WTC11 (cell line): ENCODE measurements around the gene SHFL. TPM values are rescaled to one million over a fixed set of nuclear protein-coding genes. Genes with fewer than 3 reads are reported as not detected.

ENCODE experiments used
- ATAC-seq: fragments of 200-7000 bp; cut with Tn5 transposase; 2 replicates; pipeline ENCODE4 v1.10.0; 2021; ENCODE audit warnings: mild to moderate bottlenecking, moderate library complexity
- CTCF ChIA-PET: fragments of 300-600 bp; sonication (Branson Sonifier 250); formaldehyde crosslinking; loops from one replicate; lab custom pipeline; 2021; ENCODE audit warnings: antibody characterized with exemption; lab: Charles Lee
- POLR2A ChIA-PET: fragments of 350-600 bp; sonication (Branson Sonifier 250); formaldehyde crosslinking; loops from one replicate; lab custom pipeline; 2021; ENCODE audit warnings: antibody characterized with exemption; lab: Charles Lee
- DNase-seq: peaks from one replicate; pipeline ENCODE4 v3.0.0; 2021; ENCODE audit warnings: low spot score
- H3K27ac Mint-ChIP-seq: 2 replicates; pipeline ENCODE4 v1.8.0; 2021; ENCODE audit warnings: mixed read lengths
- H3K27me3 Mint-ChIP-seq: 2 replicates; pipeline ENCODE4 v1.8.0; 2021; ENCODE audit warnings: low read depth, mild to moderate bottlenecking, moderate library complexity, mixed read lengths
- H3K36me3 Mint-ChIP-seq: 2 replicates; pipeline ENCODE4 v1.8.0; 2021; ENCODE audit warnings: mixed read lengths
- H3K4me1 Mint-ChIP-seq: 2 replicates; pipeline ENCODE4 v1.8.0; 2022; ENCODE audit warnings: mixed read lengths
- H3K4me3 Mint-ChIP-seq: 2 replicates; pipeline ENCODE4 v1.8.0; 2021; ENCODE audit warnings: mild to moderate bottlenecking, moderate library complexity, mixed read lengths
- H3K9me3 Mint-ChIP-seq: 2 replicates; pipeline ENCODE4 v1.8.0; 2021; ENCODE audit warnings: mixed read lengths
- E2F4 ChIP-seq: sonication (generic); formaldehyde crosslinking; IDR thresholded peaks from 2 replicates; pipeline ENCODE4 v1.8.1; 2022; ENCODE audit warnings: low read depth, mild to moderate bottlenecking, moderate library complexity, missing genetic modification reagents, borderline replicate concordance
- EMX1 ChIP-seq: fragments of 250-450 bp; sonication (Bioruptor Pico); IDR thresholded peaks from 2 replicates; pipeline ENCODE4 v1.8.0; 2021; ENCODE audit warnings: mild to moderate bottlenecking
- FOXP4 ChIP-seq: sonication (generic); formaldehyde crosslinking; IDR thresholded peaks from 2 replicates; pipeline ENCODE4 v1.8.0; 2022; ENCODE audit warnings: mild to moderate bottlenecking, missing genetic modification reagents
- GRHL2 ChIP-seq: fragments of 250-450 bp; sonication (Bioruptor Pico); IDR thresholded peaks from 2 replicates; pipeline ENCODE4 v1.8.0; 2022; ENCODE audit warnings: mild to moderate bottlenecking, moderate library complexity; ENCODE audit not compliant: insufficient replicate concordance, severe bottlenecking
- GTF2I ChIP-seq: fragments of 250-450 bp; sonication (Bioruptor Pico); conservative IDR thresholded peaks from 2 replicates; pipeline ENCODE4 v1.4.0; 2021; ENCODE audit warnings: mild to moderate bottlenecking
- RORB ChIP-seq: fragments of 250-450 bp; sonication (Bioruptor Pico); IDR thresholded peaks from 2 replicates; pipeline ENCODE4 v1.9.0; 2021; ENCODE audit warnings: mild to moderate bottlenecking
- TCF7 ChIP-seq: sonication (generic); formaldehyde crosslinking; IDR thresholded peaks from 2 replicates; pipeline ENCODE4 v1.8.0; 2022; ENCODE audit warnings: mild to moderate bottlenecking, low read depth, missing genetic modification reagents, moderate library complexity
- TEAD4 ChIP-seq: sonication (generic); formaldehyde crosslinking; IDR thresholded peaks from 2 replicates; pipeline ENCODE4 v1.8.0; 2022; ENCODE audit warnings: mild to moderate bottlenecking, missing genetic modification reagents
- USF1 ChIP-seq: sonication (generic); formaldehyde crosslinking; IDR thresholded peaks from 2 replicates; pipeline ENCODE4 v1.8.0; 2022; ENCODE audit warnings: mild to moderate bottlenecking, missing genetic modification reagents
- ZNF138 ChIP-seq: sonication (generic); formaldehyde crosslinking; conservative IDR thresholded peaks from 2 replicates; pipeline ENCODE4 v1.8.1; 2022; ENCODE audit warnings: mild to moderate bottlenecking, moderate library complexity, missing genetic modification reagents
- ZNF263 ChIP-seq: sonication (generic); formaldehyde crosslinking; IDR thresholded peaks from 2 replicates; pipeline ENCODE4 v1.8.1; 2022; ENCODE audit warnings: low read depth, mild to moderate bottlenecking, moderate library complexity, missing genetic modification reagents
- ZNF317 ChIP-seq: sonication (generic); formaldehyde crosslinking; IDR thresholded peaks from 2 replicates; pipeline ENCODE4 v1.8.1; 2023; ENCODE audit warnings: low read depth, mild to moderate bottlenecking, moderate library complexity, missing genetic modification reagents, borderline replicate concordance
- ZNF532 ChIP-seq: fragments of 250-450 bp; sonication (Bioruptor Pico); IDR thresholded peaks from 2 replicates; pipeline ENCODE4 v1.9.0; 2021; ENCODE audit warnings: mild to moderate bottlenecking, borderline replicate concordance
- total RNA-seq: library from RNA; stranded (reverse); gene quantifications from 3 replicates; pipeline ENCODE4 v1.2.3, GENCODE V29; 2021
- TF ChIP-seq, protein P1 (sequence below): sonication (generic); formaldehyde crosslinking; IDR thresholded peaks from 2 replicates; pipeline ENCODE4 v1.8.1; 2023; ENCODE audit warnings: mild to moderate bottlenecking, missing genetic modification reagents, borderline replicate concordance
- TF ChIP-seq, protein P2 (sequence below): sonication (generic); formaldehyde crosslinking; IDR thresholded peaks from 2 replicates; pipeline ENCODE4 v1.8.1; 2023; ENCODE audit warnings: mild to moderate bottlenecking, missing genetic modification reagents
- TF ChIP-seq, protein P3 (sequence below): sonication (generic); formaldehyde crosslinking; IDR thresholded peaks from 2 replicates; pipeline ENCODE4 v1.8.1; 2023; ENCODE audit warnings: mild to moderate bottlenecking, missing genetic modification reagents, moderate library complexity

Gene SHFL
- total RNA-seq, 1 experiment from 2014 or later, result 22.5 TPM

DNA sequence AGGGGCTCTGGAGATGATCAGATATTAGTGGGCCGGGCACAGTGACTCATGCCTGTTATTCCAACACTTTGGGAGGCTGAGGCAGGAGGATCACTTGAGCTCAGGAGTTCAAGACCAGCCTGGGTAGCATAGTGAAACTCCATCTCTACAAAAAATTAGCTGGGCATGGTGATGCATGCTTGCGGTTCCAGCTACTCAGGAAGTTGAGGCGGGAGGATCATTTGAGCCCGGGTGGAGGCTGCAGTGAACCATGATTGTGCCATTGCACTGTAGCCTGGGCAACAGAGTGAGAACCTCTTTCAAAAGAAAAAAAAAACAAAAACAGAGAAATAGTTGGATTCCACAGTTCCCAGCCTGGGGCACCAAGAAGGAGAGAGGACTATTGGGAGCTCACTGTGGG is 17.9 kb upstream of the SHFL start:
- Mint-ChIP-seq H3K4me3 (no peak overlapping the region), H3K4me1 (peaks cover 14% of the 10 kb centered on the region), H3K27ac (no peak overlapping the region), H3K9me3 (peaks cover 15% of the 10 kb centered on the region), H3K27me3 (peaks cover 12% of the 10 kb centered on the region; the same call in 1 of the 2 replicates), H3K36me3 (0 out of 2 replicates have a peak, but pooled peaks cover 2% of the 10 kb centered on the region)
- ChIA-PET POLR2A (no interaction called here), CTCF (interaction anchor here (1.3 kb wide), 1 partner anchor 68 kb away, joined by 3 read pairs; no protein-coding TSS in a partner anchor)
- ATAC-seq, result no peak
- DNase-seq, result no peak
- no peak for TF ChIP-seq RORB
- TF ChIP-seq, protein P1, sequence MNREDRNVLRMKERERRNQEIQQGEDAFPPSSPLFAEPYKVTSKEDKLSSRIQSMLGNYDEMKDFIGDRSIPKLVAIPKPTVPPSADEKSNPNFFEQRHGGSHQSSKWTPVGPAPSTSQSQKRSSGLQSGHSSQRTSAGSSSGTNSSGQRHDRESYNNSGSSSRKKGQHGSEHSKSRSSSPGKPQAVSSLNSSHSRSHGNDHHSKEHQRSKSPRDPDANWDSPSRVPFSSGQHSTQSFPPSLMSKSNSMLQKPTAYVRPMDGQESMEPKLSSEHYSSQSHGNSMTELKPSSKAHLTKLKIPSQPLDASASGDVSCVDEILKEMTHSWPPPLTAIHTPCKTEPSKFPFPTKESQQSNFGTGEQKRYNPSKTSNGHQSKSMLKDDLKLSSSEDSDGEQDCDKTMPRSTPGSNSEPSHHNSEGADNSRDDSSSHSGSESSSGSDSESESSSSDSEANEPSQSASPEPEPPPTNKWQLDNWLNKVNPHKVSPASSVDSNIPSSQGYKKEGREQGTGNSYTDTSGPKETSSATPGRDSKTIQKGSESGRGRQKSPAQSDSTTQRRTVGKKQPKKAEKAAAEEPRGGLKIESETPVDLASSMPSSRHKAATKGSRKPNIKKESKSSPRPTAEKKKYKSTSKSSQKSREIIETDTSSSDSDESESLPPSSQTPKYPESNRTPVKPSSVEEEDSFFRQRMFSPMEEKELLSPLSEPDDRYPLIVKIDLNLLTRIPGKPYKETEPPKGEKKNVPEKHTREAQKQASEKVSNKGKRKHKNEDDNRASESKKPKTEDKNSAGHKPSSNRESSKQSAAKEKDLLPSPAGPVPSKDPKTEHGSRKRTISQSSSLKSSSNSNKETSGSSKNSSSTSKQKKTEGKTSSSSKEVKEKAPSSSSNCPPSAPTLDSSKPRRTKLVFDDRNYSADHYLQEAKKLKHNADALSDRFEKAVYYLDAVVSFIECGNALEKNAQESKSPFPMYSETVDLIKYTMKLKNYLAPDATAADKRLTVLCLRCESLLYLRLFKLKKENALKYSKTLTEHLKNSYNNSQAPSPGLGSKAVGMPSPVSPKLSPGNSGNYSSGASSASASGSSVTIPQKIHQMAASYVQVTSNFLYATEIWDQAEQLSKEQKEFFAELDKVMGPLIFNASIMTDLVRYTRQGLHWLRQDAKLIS (CRISPR knock-in tag), result no peak
- no peak for TF ChIP-seq GRHL2 (CRISPR knock-in tag)
- TF ChIP-seq ZNF317 (CRISPR knock-in tag), result no peak
- no peak for TF ChIP-seq GTF2I (CRISPR knock-in tag)
- no peak for TF ChIP-seq USF1 (CRISPR knock-in tag)
- no peak for TF ChIP-seq ZNF532 (CRISPR knock-in tag)
- no peak for TF ChIP-seq ZNF263 (CRISPR knock-in tag)
- no peak for TF ChIP-seq FOXP4 (CRISPR knock-in tag)
- TF ChIP-seq ZNF138 (CRISPR knock-in tag), result no peak
- no peak for TF ChIP-seq EMX1 (CRISPR knock-in tag)

- ATAC-seq (no peak), DNase-seq (no peak)
- peaks cover 22% of the 10 kb centered on the region for H3K9me3 Mint-ChIP-seq
- no peak overlapping the region for H3K27ac Mint-ChIP-seq
- no peak overlapping the region for H3K4me3 Mint-ChIP-seq
- 0 out of 2 replicates have a peak, but pooled peaks cover 2% of the 10 kb centered on the region for H3K36me3 Mint-ChIP-seq
- CTCF ChIA-PET, result interaction anchor here (1.3 kb wide), 1 partner anchor 69 kb away, joined by 3 read pairs; no protein-coding TSS in a partner anchor
- POLR2A ChIA-PET, result no interaction called here
- TF ChIP-seq, protein P2, sequence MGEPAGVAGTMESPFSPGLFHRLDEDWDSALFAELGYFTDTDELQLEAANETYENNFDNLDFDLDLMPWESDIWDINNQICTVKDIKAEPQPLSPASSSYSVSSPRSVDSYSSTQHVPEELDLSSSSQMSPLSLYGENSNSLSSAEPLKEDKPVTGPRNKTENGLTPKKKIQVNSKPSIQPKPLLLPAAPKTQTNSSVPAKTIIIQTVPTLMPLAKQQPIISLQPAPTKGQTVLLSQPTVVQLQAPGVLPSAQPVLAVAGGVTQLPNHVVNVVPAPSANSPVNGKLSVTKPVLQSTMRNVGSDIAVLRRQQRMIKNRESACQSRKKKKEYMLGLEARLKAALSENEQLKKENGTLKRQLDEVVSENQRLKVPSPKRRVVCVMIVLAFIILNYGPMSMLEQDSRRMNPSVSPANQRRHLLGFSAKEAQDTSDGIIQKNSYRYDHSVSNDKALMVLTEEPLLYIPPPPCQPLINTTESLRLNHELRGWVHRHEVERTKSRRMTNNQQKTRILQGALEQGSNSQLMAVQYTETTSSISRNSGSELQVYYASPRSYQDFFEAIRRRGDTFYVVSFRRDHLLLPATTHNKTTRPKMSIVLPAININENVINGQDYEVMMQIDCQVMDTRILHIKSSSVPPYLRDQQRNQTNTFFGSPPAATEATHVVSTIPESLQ (CRISPR knock-in tag), result no peak
- TF ChIP-seq TEAD4 (CRISPR knock-in tag) (no peak), TCF7 (no peak), E2F4 (CRISPR knock-in tag) (no peak)
- TF ChIP-seq, protein P3, sequence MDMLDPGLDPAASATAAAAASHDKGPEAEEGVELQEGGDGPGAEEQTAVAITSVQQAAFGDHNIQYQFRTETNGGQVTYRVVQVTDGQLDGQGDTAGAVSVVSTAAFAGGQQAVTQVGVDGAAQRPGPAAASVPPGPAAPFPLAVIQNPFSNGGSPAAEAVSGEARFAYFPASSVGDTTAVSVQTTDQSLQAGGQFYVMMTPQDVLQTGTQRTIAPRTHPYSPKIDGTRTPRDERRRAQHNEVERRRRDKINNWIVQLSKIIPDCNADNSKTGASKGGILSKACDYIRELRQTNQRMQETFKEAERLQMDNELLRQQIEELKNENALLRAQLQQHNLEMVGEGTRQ (CRISPR knock-in tag), result no peak
- peaks cover 14% of the 10 kb centered on the region for H3K4me1 Mint-ChIP-seq
- peaks cover 13% of the 10 kb centered on the region; the same call in 1 of the 2 replicates for H3K27me3 Mint-ChIP-seq
Observed at GRCh38 chr19:10069046-10069445, 17.1 kb upstream of the SHFL start.
